HG02763 (cell line): ENCODE measurements around the gene LHFPL4.
"Not testable (repeated sequence)": the region's sequence is repeated elsewhere in the genome, so short reads cannot be mapped to it uniquely, and the experiment has no call there.

Source experiments
- ATAC-seq: cut with Tn5 transposase; IDR thresholded peaks from one replicate; pipeline ENCODE4 v1.9.1; 2021; ENCODE audit warnings: mild to moderate bottlenecking, moderate library complexity; ENCODE audit not compliant: unreplicated experiment

Gene LHFPL4

DNA sequence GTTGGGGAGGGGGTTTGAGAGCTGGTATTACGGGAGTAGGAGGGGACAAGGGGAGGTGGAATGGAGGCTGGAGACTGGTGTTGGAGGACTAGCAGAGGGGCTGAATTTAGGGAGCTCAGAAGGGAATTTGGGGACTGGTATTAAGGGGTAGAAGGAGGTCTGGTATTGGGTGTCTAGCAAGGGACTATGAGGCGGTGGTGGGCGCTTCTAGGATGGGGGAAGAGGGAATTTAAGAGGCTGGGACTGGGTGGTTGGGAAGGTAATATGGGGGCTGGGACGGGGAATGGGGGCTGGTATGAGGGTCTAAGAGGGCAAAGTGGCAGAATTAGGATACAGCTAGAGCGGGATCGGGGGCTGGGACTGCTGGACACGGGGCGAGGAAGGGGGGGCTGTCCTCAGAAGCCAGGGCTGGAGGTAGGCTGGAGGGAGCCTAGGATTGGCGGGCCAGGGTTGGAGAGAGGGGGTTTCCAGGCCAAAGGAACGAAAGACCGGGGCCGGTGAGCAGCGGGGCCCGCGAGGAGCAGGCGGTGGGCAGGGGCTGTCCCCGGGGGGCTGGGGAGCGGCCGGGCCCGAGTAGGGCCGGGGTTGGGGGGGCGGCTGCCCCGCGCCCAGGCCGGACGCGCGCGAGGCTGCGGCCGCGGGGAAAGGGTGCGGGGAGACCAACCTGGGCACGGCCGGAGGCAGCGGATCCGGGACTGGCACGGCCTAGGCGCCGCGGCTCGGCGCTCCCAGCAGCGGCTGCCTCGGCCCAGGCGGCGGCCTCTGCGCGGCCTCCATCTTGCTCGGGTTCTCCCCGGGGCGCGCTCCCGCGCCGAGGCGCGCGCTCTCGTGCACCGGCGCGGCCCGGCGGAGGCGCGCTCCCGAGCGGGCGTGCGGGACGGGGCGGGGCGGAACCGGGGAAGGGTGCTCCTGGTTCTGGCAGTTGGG is at the start of gene LHFPL4:
TSS of gene LHFPL4 (minus strand) at position 802 of the 927 bp plus-strand sequence. CDS start 1,143 bp downstream, outside the sequence.
- no peak for ATAC-seq

DNA sequence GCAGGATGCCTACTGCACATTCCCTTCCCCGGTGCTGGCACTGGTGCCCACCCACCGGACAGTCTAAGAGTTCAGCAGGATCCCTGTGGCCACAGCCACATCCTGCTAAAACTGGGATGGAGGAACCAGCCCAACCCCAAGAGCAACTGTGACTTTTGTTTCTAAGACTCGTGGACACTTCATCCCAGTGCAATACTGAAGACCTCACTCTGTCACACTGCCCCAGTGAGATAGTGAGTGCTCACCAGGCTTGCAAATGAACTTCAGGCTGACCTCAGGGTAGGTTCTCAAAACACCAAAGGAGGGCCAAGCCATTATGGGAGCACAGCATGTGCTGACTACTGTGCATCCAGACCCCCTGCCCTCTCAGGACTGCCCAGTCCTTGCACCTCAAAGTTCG is 49.0 kb upstream of the LHFPL4 start:
- ATAC-seq, result no peak

DNA sequence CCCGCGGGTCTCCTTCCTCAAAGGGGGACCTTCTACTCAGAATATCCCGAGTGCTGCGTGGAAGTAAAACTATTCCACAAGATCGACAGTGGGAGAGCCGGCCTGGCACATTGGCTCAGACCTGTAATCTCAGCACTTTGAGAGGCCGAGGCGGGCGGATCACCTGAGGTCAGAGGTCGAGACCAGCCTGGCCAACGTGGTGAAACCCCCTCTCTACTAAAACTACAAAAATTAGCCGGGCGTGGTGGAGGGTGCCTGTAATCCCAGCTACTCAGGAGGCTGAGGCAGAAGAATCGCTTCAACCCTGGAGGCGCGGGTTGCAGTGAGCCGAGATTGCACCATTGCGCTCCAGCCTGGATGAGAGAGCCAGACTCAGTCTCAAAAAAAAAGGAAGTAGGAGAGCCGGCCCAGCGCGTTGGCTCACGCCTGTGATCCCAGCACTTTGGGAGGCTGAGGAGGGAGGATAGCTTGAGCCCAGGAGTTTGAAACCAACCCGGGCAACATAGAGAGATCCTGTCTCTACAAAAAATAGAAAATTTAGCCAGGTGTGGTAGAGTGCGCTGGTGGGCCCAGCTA is 47.5 kb upstream of the LHFPL4 start:
- not testable (repeated sequence) for ATAC-seq

DNA sequence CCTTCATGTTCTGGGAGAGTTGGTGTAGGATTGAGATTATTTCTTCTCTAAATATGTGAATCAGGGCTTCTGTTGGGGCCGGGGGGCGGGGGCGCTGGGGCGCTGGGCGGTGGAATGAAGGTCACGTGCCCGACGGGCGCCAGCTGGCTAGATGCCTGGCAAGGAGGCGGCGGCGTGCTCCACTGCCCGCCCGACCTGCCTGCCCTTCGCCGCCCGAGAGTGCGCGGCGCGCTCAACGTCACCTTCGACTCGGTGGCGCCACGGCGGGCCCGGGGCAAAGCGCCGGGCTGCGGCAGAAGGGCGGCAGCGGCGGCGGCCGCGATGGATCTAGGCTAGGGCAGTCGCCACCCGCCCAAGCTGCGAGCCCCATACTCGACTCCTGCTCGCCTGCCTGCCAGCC is 47.0 kb upstream of the LHFPL4 start:
- ATAC-seq, result no peak

DNA sequence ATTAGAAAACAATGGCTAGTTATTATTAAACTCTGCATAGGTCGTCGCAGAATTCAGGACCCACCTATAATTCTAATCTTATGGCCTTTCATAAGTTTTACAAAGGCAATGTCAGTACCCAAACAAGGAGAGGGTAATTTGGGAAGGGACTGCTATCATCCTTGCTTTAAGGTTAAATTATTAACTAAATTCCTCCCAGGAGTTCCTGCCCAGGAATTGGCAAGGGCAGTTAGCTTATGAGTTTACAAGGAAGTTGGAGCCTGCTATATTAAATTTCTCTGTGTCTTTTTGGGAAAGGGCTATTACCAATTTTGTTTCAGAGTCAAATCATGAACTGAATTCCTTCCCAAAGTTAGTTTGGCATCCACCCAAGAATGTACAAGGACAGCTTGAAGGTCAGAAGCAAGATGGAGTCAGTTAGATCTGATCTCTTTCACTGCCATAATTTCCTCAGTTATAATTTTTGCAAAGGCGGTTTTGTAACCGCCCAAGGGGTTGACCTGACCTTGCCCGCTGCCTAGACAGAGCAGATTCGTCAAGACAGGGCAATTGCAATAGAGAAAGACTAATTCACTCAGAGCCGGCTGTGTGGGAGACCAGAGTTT is 45.3 kb upstream of the LHFPL4 start:
- no peak for ATAC-seq

DNA sequence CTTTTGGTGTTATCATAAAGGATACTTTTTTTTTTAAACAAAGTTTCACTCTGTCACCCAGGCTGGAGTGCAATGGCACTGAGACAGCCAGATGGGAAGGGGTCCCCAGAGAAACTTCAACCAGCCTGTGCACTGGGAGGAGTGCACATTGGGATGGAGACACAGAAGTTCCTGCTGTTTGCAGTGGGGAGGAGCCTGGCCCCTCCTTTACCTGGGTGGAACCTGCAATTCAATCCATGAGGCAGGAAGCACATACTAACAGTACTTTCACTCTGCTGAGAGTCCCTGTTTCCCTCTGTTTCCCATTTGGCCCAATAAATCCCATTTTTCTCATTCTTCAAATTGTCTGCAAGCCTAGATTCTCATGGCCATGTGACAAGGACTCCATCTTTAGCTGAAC is 42.3 kb upstream of the LHFPL4 start:
- no peak for ATAC-seq

DNA sequence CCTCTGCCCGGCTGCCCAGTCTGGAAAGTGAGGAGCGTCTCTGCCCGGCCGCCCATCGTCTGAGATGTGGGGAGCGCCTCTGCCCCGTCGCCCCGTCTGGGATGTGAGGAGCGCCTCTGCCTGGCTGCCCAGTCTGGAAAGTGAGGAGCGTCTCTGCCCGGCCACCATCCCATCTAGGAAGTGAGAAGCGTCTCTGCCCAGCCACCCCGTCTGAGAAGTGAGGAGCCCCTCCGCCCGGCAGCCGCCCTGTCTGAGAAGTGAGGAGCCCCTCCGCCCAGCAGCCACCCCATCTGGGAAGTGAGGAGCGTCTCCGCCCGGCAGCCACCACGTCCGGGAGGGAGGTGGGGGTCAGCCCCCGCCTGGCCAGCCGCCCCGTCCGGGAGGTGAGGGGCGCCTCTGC is 38.2 kb upstream of the LHFPL4 start:
- ATAC-seq, result not testable (repeated sequence)

DNA sequence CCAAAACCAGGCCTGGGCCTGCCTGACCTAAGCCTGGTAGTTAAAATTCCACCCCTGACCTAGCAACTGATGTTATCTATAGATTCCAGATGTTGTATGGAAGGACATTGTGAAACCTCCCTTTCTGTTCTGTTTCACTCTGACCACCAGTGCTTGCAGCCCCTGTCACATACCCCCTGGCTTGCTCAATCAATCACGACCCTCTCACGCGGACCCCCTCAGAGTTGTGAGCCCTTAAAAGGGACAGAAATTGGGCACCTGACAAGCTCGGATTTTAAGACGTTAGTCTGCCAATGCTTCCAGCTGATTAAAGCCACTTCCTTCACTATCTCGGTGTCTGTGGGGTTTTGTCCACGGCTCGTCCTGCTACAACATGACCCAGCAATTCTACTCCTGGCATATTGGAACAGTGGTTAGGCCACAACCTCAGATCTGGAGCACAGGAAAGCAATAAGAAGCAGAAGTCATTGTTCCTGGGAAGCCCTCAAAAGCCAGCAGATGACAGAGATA is 36.7 kb upstream of the LHFPL4 start:
- no peak for ATAC-seq

DNA sequence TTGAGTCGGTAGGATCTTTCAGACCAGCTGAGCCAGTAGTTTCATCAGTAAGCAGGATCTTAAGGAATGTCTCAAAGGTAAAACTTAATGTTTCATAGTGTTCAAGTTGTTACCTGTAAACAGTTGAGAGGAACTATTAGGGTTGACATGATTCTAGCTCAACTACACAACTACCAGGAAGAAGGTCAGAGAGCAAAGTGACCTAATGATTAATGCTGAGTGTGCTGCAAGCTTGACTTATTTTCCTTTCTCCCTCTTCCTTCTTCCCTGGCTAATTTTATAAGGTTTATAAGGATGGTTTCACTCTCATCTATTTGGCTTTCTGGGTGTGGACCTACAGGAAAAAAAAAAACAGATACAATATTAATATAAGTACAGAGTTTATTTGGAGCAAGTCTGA is 30.2 kb upstream of the LHFPL4 start:
- ATAC-seq, result no peak

DNA sequence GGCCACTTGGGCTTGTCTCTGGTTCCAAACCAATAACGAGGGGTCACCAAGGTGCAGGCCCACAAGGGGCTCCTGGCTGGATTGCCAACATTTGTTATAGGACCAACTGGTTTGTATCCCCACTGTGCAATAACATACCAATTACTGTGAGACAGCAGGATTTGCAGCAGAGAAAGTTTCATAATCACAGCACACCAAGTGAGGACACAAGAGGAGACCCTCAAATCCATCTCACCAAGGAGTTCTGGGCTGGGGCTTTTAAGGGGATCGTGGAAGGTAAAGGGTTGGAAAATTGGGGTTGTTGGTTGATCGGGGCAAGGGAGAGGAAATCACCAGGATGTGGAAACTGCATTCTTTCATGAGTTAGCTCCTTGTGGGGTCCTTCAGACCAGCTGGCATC is 29.7 kb upstream of the LHFPL4 start:
- no peak for ATAC-seq

DNA sequence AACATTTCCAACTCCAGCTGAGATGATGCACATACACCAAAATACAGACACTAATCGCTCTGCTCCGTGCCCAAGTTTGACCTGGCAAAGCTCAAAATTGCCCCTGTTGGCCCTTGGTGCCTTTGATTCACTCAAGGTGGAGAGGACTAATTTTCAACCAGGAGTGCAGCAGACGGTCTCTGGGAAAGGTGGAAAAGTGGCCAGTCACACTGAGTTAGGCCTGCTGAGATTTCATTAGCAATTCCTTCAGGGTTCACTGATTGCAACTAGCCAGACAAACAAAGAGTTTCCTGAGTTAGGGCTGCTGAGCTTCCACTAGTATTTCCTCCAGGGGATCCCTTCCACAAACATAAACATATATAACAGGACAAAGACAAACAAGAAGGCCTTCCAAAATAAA is 28.7 kb upstream of the LHFPL4 start:
- no peak for ATAC-seq

DNA sequence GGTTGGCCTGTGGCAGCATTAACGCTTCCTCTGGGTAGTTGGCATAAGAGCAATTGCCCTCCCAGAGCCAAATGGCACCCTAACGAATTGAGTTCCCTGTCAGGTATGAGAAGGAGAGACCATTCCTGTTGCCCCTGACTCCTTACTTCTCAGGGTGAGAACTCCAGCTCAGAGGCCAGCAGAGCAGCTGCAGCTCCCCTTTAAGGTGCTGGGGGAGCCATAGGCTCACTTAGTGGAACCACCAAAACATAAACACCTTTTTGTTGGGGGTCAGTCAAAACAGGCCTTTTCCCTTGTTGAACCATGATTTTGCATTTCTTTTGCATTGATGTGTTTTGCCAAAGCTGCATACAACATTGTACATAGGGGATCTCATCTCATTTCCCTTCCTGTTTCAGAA is 28.1 kb upstream of the LHFPL4 start:
- ATAC-seq, result no peak

DNA sequence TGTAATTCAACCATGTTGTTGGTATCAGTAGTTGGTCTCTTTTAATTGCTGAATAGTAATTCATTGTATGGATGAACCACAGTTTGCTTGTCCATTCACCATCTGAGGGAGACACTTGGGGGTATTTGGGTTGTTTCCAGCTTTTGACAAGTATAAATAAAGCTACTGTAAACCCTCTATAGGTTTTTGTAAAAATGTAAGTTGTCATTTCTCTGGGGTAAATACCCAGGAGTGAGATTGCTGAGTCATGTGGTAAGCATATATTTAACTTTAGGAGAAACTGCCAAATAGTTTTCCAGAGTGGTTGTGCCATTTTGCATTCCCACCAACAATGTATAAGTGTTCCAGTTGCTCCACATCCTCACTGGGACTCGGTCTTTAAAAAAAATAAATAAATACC is 15.4 kb upstream of the LHFPL4 start:
- ATAC-seq, result no peak

DNA sequence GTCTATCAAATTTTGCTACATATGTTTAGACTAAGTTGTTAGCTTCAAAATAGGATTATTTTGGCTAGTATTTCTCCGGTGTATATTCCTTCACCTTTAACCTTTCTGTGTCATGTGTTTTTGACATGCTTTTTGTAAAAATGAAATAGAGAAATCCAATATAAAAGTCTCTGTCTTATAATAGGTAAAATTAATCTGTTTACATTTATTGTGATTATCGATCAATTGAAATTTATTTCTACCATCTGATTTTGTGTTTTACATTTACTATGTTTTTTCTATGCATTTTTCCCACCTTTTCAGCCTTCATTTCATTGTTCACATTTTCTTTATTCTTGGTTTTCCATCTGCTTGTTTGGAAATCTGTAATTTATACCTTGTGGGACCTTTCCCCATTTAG is 11.7 kb upstream of the LHFPL4 start:
- ATAC-seq, result no peak

DNA sequence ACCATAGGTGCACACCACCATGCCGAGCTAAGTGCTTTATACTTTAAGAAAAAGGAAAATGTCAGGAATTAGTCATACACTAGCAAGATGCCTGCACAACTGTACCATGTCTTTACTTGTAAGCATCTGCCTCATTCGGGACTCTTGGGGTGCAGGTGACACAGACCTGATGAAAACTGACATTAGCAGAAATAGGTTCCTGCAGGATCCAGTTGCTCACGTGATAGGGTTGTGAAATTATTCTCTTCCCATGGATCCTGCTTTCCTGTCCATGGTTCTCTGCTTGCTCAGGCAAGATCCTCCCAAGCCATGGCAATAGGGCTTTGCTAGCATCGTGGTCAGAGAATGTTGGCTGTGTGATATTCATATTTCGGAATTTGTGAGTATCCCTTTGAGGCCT is 10.2 kb upstream of the LHFPL4 start:
- no peak for ATAC-seq

DNA sequence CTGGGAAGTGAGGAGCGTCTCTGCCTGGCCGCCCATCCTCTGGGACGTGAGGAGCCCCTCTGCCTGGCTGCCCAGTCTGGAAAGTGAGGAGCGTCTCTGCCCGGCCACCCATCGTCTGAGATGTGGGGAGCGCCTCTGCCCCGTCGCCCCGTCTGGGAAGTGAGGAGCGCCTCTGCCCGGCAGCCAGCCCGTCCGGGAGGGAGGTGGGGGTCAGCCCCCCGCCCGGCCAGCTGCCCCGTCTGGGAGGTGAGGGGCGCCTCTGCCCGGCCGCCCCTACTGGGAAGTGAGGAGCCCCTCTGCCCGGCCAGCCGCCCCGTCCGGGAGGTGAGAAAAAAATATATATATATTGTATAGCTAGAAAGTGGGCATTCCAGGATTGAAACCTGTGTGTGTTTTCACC is 6.4 kb upstream of the LHFPL4 start:
- not testable (repeated sequence) for ATAC-seq

DNA sequence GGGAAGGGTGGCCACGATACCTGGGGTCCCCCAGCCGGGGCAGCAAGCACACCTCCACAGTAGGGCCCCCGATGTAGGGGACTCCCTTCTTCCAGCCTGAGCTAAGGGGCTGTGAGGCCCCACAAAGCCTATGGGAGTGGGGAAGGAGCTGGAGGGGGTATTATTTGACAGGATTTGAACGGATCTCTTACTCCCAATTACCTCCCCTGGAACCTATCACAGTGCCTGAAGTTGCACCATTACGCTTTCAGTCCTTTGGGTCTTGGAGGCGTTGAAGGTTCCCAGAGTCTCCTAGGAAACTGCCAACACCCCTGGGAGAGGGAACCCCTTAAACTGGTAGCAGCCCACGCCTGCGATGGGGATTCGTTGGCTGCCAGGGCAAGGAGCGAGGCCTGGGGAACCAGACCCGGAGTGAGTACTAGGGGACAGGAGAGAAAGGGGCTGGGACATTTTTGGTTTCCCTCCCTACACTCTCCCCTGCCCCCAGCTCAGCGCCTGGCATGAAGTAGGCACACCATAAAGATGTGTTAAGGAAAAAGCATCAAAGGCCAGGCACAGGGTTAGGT is 409 bp upstream of the LHFPL4 start:
- ATAC-seq, result no peak

DNA sequence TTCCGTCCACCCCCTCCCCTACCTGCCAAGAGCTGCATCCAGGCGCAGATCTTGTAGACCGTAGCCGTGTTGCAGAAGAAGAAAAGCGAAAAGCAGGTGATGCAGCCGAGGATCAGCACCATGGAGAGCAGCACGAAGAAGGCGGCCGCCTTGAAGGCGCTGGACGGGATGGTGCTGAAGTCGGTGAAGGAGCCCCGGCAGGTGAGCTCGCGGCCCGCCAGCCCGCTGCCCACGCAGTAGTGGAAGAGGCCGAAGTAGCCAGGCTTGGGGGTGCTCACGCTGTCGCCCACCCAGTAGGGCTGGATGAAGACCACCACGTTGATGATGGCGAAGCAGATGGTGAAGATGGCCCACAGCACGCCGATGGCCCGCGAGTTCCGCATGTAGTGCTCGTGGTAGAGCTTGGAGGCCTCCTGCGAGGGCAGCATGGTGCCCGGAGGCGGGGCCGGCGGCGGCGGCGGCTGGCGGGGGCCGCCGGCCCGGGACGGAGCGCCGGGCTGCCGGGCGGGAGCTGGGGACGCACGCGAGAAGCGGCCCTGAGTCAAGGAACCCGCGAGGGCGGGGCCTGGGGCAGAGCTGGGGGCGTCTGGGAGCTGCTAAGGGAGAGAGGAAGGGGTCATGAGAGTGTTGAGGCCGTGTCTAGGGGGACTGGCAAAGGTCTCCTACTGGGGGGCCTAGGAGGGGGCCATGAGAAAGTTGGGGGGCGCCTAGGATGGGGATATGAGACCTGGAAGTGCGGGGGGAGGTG is 1.2 kb downstream of the LHFPL4 start:
- no peak for ATAC-seq

DNA sequence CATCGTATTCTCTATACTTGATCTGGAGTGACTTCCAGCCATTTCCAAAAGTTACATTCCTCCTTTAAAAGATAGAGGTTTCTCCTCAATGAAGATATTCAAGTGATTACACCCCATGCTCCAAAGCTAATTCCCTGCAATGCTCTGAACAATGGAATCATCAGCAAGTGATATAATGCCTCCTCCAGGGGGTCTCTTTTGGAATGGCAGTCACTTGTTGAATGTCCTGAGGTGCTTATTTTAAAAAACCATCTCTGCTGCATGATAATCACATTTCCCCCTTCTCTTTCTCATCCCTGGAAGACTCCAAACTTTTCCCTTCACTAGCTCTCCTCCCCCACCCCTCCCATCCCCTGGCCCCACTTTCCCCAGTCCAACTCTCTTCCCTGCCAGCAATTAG is 2.6 kb downstream of the LHFPL4 start:
- no peak for ATAC-seq

DNA sequence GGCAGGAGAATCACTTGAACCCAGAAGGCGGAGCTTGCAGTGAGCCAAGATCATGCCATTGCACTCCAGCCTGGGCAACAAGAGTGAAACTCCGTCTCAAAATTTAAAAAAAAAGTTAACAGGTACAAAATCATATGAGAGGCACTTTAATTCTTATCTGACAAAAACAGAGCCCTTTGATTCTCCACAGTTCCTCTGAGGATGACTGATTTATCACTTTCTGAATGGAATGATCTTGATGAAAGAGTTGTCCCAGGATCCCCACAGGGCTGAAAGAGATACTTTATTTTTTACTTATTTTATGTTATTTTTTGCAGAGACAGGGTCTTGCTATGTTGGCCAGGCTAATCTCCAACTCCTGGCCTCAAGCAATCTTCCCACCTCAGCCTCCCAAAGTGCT is 4.0 kb downstream of the LHFPL4 start:
- ATAC-seq, result no peak

DNA sequence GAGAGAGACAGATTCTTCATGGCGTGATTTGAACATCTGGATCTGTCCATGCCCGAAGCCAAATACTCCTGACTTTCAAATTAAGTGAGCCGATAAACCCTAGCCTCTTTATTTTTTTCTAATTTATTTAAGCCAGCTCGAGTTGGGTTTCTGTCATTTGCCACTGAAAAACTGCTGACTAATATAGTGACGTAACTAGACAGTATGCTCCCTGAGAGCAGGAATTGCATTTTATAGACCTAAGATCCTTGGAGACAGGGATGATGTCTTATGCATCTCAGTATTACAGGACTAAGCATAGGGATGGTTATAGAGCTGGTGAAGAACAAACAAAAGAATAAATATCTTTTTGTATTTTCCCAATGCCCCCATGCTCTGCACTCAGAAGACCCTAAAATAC is 4.6 kb downstream of the LHFPL4 start:
- ATAC-seq, result no peak
